IMR-90 (cell line): ENCODE results near the gene TMEM200A. TPM values are rescaled to one million over a fixed set of nuclear protein-coding genes. Genes with fewer than 3 reads are reported as not detected.

Source experiments
- ATAC-seq: fragments of 200-7000 bp; cut with Tn5 transposase; 2 replicates; pipeline ENCODE4 v1.9.1; 2020; ENCODE audit warnings: low read depth, mild to moderate bottlenecking, moderate library complexity
- BruUV-seq: library from RNA; stranded (reverse); fragments of 400-500 nt; replicated peaks from 2 replicates; lab custom pipeline; 2021; lab: Mats Ljungman, UMichigan
- CTCF ChIA-PET: fragments of 300-600 bp; formaldehyde crosslinking; extraction: SDS; loops from one replicate; lab custom pipeline; 2021; ENCODE audit warnings: antibody characterized with exemption; lab: Yijun Ruan, JAX
- POLR2A ChIA-PET: fragments of 300-600 bp; sonication (Branson Sonifier 250); formaldehyde crosslinking; loops from one replicate; lab custom pipeline; 2022; ENCODE audit warnings: antibody characterized with exemption; ENCODE audit not compliant: unreplicated experiment; lab: Charles Lee
- DNase-seq: peaks from one replicate; pipeline ENCODE4 v3.0.0; 2013
- H2AFZ ChIP-seq: replicated peaks from 2 replicates; pipeline ENCODE3; 2013; ENCODE audit warnings: low read length, mild to moderate bottlenecking; ENCODE audit not compliant: poor library complexity
- H2AK5ac ChIP-seq: 2 replicates; pipeline ENCODE4 v1.6.1; 2013; ENCODE audit warnings: low read depth, low read length, inconsistent platforms
- H2AK9ac ChIP-seq: replicated peaks from 2 replicates; pipeline ENCODE3; 2013; ENCODE audit warnings: mild to moderate bottlenecking, low read depth, low read length, moderate library complexity; ENCODE audit not compliant: poor library complexity
- H2BK120ac ChIP-seq: 2 replicates; pipeline ENCODE4 v1.6.1; 2013; ENCODE audit warnings: low read depth, low read length, inconsistent platforms
- H2BK15ac ChIP-seq: 3 replicates; pipeline ENCODE4 v1.6.1; 2013; ENCODE audit warnings: low read depth, low read length, inconsistent platforms
- H2BK20ac ChIP-seq: 2 replicates; pipeline ENCODE4 v1.6.1; 2013; ENCODE audit warnings: low read depth, mild to moderate bottlenecking, inconsistent platforms, low read length, moderate library complexity
- H2BK5ac ChIP-seq: 2 replicates; pipeline ENCODE4 v1.6.1; 2013; ENCODE audit warnings: mild to moderate bottlenecking, low read depth, low read length, inconsistent platforms; ENCODE audit not compliant: poor library complexity, severe bottlenecking
- H3K14ac ChIP-seq: replicated peaks from 2 replicates; pipeline ENCODE4 v1.6.1; 2013; ENCODE audit warnings: low read depth, low read length, inconsistent platforms
- H3K18ac ChIP-seq: 2 replicates; pipeline ENCODE4 v1.6.1; 2013; ENCODE audit warnings: low read depth, low read length, control low read depth
- H3K23ac ChIP-seq: 2 replicates; pipeline ENCODE4 v1.6.1; 2013; ENCODE audit warnings: low read depth, low read length, inconsistent platforms
- H3K27ac ChIP-seq: 2 replicates; pipeline ENCODE4 v1.5.1; 2013; ENCODE audit warnings: mild to moderate bottlenecking, control low read depth, low read length; ENCODE audit not compliant: insufficient read depth
- H3K27me3 ChIP-seq: 2 replicates; pipeline ENCODE4 v1.6.1; 2013; ENCODE audit warnings: low read length; ENCODE audit not compliant: control insufficient read depth, insufficient read depth
- H3K36me3 ChIP-seq: 2 replicates; pipeline ENCODE4 v1.6.1; 2013; ENCODE audit warnings: low read length, mixed read lengths; ENCODE audit not compliant: control insufficient read depth, insufficient read depth
- H3K4ac ChIP-seq: 2 replicates; pipeline ENCODE4 v1.6.1; 2013; ENCODE audit warnings: low read depth, low read length, inconsistent platforms
- H3K4me1 ChIP-seq: 2 replicates; pipeline ENCODE4 v1.6.1; 2013; ENCODE audit warnings: low read length, mixed read lengths; ENCODE audit not compliant: control insufficient read depth, insufficient read depth
- H3K4me2 ChIP-seq: 2 replicates; pipeline ENCODE4 v1.6.1; 2013; ENCODE audit warnings: low read depth, mild to moderate bottlenecking, control low read depth, low read length, moderate library complexity
- H3K4me3 ChIP-seq: 2 replicates; pipeline ENCODE4 v1.5.1; 2013; ENCODE audit warnings: low read depth, mild to moderate bottlenecking, control low read depth, low read length, moderate library complexity; ENCODE audit not compliant: insufficient read depth
- H3K56ac ChIP-seq: 2 replicates; pipeline ENCODE4 v1.6.1; 2013; ENCODE audit warnings: low read length, inconsistent platforms; ENCODE audit not compliant: insufficient read depth; ENCODE audit errors: extremely low read depth
- H3K79me1 ChIP-seq, 2 experiments: 2 replicates each; pipeline ENCODE4 v1.6.1; 2013; ENCODE audit warnings: low read length in 2 of 2, inconsistent platforms in 1 of 2, low read depth in 1 of 2
- H3K9ac ChIP-seq: 2 replicates; pipeline ENCODE4 v1.6.1; 2013; ENCODE audit warnings: low read depth, low read length, control low read depth
- H3K9me1 ChIP-seq: 2 replicates; pipeline ENCODE4 v1.6.1; 2013; ENCODE audit warnings: low read length, inconsistent platforms; ENCODE audit not compliant: insufficient read depth
- H3K9me3 ChIP-seq: 2 replicates; pipeline ENCODE4 v1.6.1; 2013; ENCODE audit warnings: low read length; ENCODE audit not compliant: control insufficient read depth, insufficient read depth
- H4K20me1 ChIP-seq: 2 replicates; pipeline ENCODE4 v1.6.1; 2013; ENCODE audit warnings: low read length, inconsistent platforms; ENCODE audit not compliant: insufficient read depth
- H4K5ac ChIP-seq: 2 replicates; pipeline ENCODE4 v1.6.1; 2013; ENCODE audit warnings: mild to moderate bottlenecking, low read depth, low read length, control low read depth
- H4K8ac ChIP-seq, 2 experiments: 2 replicates each; pipeline ENCODE4 v1.6.1; 2013; ENCODE audit warnings: low read depth in 2 of 2, low read length in 2 of 2, control low read depth in 1 of 2, inconsistent platforms in 1 of 2
- H4K91ac ChIP-seq: 2 replicates; pipeline ENCODE4 v1.6.1; 2013; ENCODE audit warnings: low read depth, low read length, inconsistent platforms; ENCODE audit not compliant: insufficient read depth
- BHLHE40 ChIP-seq: fragments of 150-350 bp; IDR thresholded peaks from 2 replicates; pipeline ENCODE4 v1.6.1; 2016; ENCODE audit warnings: mild to moderate bottlenecking, low read depth, low read length
- CEBPB ChIP-seq: IDR thresholded peaks from 2 replicates; pipeline ENCODE4 v1.6.1; 2012; ENCODE audit warnings: low read depth, low read length, improper control_type of control experiment
- CHD1 ChIP-seq: IDR thresholded peaks from 2 replicates; pipeline ENCODE4 v1.6.1; 2012; ENCODE audit warnings: low read depth, low read length, improper control_type of control experiment
- CTCF ChIP-seq: conservative IDR thresholded peaks from 2 replicates; pipeline ENCODE4 v1.5.1; 2012; ENCODE audit warnings: mild to moderate bottlenecking, low read depth, low read length, improper control_type of control experiment
- ELK1 ChIP-seq: fragments of 150-350 bp; IDR thresholded peaks from 2 replicates; pipeline ENCODE4 v1.6.1; 2016; ENCODE audit warnings: low read depth, mild to moderate bottlenecking, low read length, moderate library complexity, borderline replicate concordance
- FOS ChIP-seq: fragments of 150-350 bp; IDR thresholded peaks from 2 replicates; pipeline ENCODE4 v1.6.1; 2016; ENCODE audit warnings: low read depth, low read length
- MAFK ChIP-seq: IDR thresholded peaks from 2 replicates; pipeline ENCODE4 v1.6.1; 2012; ENCODE audit warnings: low read depth, low read length, improper control_type of control experiment
- MAZ ChIP-seq: IDR thresholded peaks from 2 replicates; pipeline ENCODE4 v1.6.1; 2012; ENCODE audit warnings: low read depth, mild to moderate bottlenecking, low read length, improper control_type of control experiment, moderate library complexity, borderline replicate concordance
- MXI1 ChIP-seq: IDR thresholded peaks from 2 replicates; pipeline ENCODE4 v1.6.1; 2012; ENCODE audit warnings: low read depth, mild to moderate bottlenecking, low read length, moderate library complexity, borderline replicate concordance
- NFE2L2 ChIP-seq: fragments of 150-350 bp; IDR thresholded peaks from 2 replicates; pipeline ENCODE4 v1.6.1; 2016; ENCODE audit warnings: low read depth, mild to moderate bottlenecking, low read length
- POLR2A ChIP-seq: IDR thresholded peaks from 2 replicates; pipeline ENCODE4 v1.6.1; 2012; ENCODE audit warnings: mild to moderate bottlenecking, low read depth, low read length
- RAD21 ChIP-seq: IDR thresholded peaks from 2 replicates; pipeline ENCODE4 v1.6.1; 2012; ENCODE audit warnings: low read length, improper control_type of control experiment
- RCOR1 ChIP-seq: IDR thresholded peaks from 2 replicates; pipeline ENCODE4 v1.6.1; 2012; ENCODE audit warnings: mild to moderate bottlenecking, low read length, improper control_type of control experiment; ENCODE audit not compliant: insufficient replicate concordance
- RFX5 ChIP-seq: IDR thresholded peaks from 2 replicates; pipeline ENCODE4 v1.8.0; 2012; ENCODE audit warnings: low read depth, mild to moderate bottlenecking, low read length, moderate library complexity
- SMC3 ChIP-seq: fragments of 150-350 bp; IDR thresholded peaks from 2 replicates; pipeline ENCODE4 v1.6.1; 2016; ENCODE audit warnings: low read depth, mild to moderate bottlenecking, antibody characterized with exemption, low read length, moderate library complexity
- USF2 ChIP-seq: fragments of 150-350 bp; IDR thresholded peaks from 2 replicates; pipeline ENCODE4 v1.6.1; 2017; ENCODE audit warnings: mild to moderate bottlenecking, antibody characterized with exemption, low read length, low read depth
- whole genome bisulfite sequencing, 2 experiments: methylation state at CpG; one replicate each; pipeline versions ENCODE4 v1.1.5 to v1.1.7; 2013; ENCODE audit warnings: missing lambda C conversion rate in 2 of 2; ENCODE audit not compliant: insufficient read length in 1 of 2; ENCODE audit errors: extremely low coverage in 2 of 2; 5-methylcytosine and 5-hydroxymethylcytosine counted together
- dilution Hi-C: fragments of 300-500 bp; cut with HindIII; formaldehyde crosslinking; loops from one replicate; pipeline ENCODE4 v1.14.3; 2018; ENCODE audit warnings: low sequenced_read_pairs; ENCODE audit not compliant: unreplicated experiment
- in situ Hi-C: fragments of 300-500 bp; cut with MboI; formaldehyde crosslinking; loops from 3 replicates; pipeline ENCODE4 v1.14.3; 2019; ENCODE audit warnings: low sequenced_read_pairs, inconsistent platforms, mixed read lengths
- intact Hi-C: fragments of 100-400 bp; cut with micrococcal nuclease; formaldehyde crosslinking; loops from 2 replicates; pipeline ENCODE4 v1.10.0; 2022
- polyA plus RNA-seq, 3 experiments: library from polyadenylated mRNA; depleted of rRNA; stranded (reverse); fragments of >200 nt; gene quantifications; 2 replicates each; pipeline ENCODE4 v1.2.3, GENCODE V29; 2012; ENCODE audit warnings: low replicate concordance in 1 of 3
- total RNA-seq: library from RNA; depleted of rRNA; stranded (reverse); fragments of >200 nt; gene quantifications from 2 replicates; pipeline ENCODE4 v1.2.3, GENCODE V29; 2012

The TMEM200A gene
- total and polyA plus RNA-seq, 2 of the 4 experiments (the other 2 are of a cell fraction) = 22.8 to 37.1 TPM

DNA sequence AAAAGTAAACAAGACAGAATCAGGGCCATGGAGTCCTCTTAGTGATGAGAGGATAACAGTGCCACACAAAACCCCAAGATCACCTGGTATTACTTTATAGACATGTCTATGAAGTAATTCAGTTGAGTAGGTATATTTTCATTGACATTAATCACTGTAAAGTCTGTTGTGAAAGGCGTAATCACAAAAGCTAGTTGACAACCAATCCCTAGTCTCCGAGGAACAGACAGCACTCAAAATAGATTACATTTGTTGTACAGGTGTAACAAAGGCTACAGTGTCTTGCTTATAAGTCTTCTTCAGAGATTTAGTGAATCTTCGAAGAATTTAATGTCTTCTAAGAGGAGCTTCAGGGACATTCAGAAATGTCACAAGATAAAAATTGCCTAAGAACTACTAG is 120.1 kb downstream of the TMEM200A start:
- DNase-seq = no peak
- no peak overlapping the region for H4K8ac ChIP-seq
- intact Hi-C loops = no loop called here
- TF ChIP-seq BHLHE40 (no peak), NFE2L2 (no peak), RFX5 (no peak), CTCF (no peak), CEBPB (no peak), RAD21 (no peak), POLR2A (no peak), MXI1 (no peak), MAZ (no peak), SMC3 (no peak), MAFK (no peak), FOS (no peak), USF2 (no peak), RCOR1 (no peak), ELK1 (no peak), CHD1 (no peak)
- no peaks in the 10 kb centered on the region for H4K20me1 ChIP-seq
- no peak overlapping the region for H3K4me3 ChIP-seq
- ATAC-seq = no peak
- no peak overlapping the region for H3K23ac ChIP-seq
- H2BK15ac ChIP-seq = no peak overlapping the region
- no TSS peak for BruUV-seq
- no peak overlapping the region for H3K18ac ChIP-seq
- no peak overlapping the region for H2BK5ac ChIP-seq
- H3K27me3 ChIP-seq = no peaks in the 10 kb centered on the region; the same call in 1 of the 2 replicates
- H2BK120ac ChIP-seq = no peak overlapping the region
- no peak overlapping the region for H2AFZ ChIP-seq
- no peak overlapping the region for H3K14ac ChIP-seq
- dilution Hi-C loops = no loop called here
- H3K79me1 ChIP-seq = no peaks in the 10 kb centered on the region
- H4K91ac ChIP-seq = no peak overlapping the region
- ChIA-PET CTCF (no interaction called here), POLR2A (no interaction called here)
- no peak overlapping the region for H4K5ac ChIP-seq
- H3K4me1 ChIP-seq = peaks cover 2% of the 10 kb centered on the region; the same call in 1 of the 2 replicates
- H3K27ac ChIP-seq = no peak overlapping the region
- no peak overlapping the region for H3K9ac ChIP-seq
- H2AK5ac ChIP-seq = no peak overlapping the region
- H3K9me3 ChIP-seq = no peaks in the 10 kb centered on the region; the same call in 1 of the 2 replicates
- no peaks in the 10 kb centered on the region for H3K36me3 ChIP-seq
- no peak overlapping the region for H3K56ac ChIP-seq
- no CpG with 5 or more reads among the region's 3 CpGs for WGBS, 2 experiments
- H2BK20ac ChIP-seq = no peak overlapping the region
- no peak overlapping the region for H3K4ac ChIP-seq
- no peak overlapping the region for H3K4me2 ChIP-seq
- no peak overlapping the region for H2AK9ac ChIP-seq
- in situ Hi-C loops = no loop called here
- no peaks in the 10 kb centered on the region for H3K9me1 ChIP-seq
